ENCODE measurements around the gene COBL.

COBL gene

GRCh38 chr7:51356849-51357516 is 40.4 kb upstream of the COBL start:
- no peak overlapping the region for H3K9ac ChIP-seq
- H3K9me3 ChIP-seq (ENCODE audit: control insufficient read depth, low read length): no peaks in the 10 kb centered on the region
- H2AFZ ChIP-seq: peak overlapping the region; percentile 58
- TF ChIP-seq CTCF (IDR thresholded peaks at IDR 0.05): peak; percentile 17
- H3K4me2 ChIP-seq (ENCODE audit: low read length): no peak overlapping the region
- H3K4me1 ChIP-seq: peaks cover 5% of the 10 kb centered on the region
- H3K79me2 ChIP-seq: no peaks in the 10 kb centered on the region
- no peaks in the 10 kb centered on the region for H3K36me3 ChIP-seq (ENCODE audit: control insufficient read depth, insufficient read depth, low read length)
- peak overlapping the region; percentile 48 for H3K27ac ChIP-seq
- no peaks in the 10 kb centered on the region for H3K27me3 ChIP-seq (ENCODE audit: control insufficient read depth, insufficient read depth, low read length)
- no peak overlapping the region for H3K4me3 ChIP-seq (ENCODE audit: low read depth, low read length)

GRCh38 chr7:51354897-51355296 is 38.3 kb upstream of the COBL start:
- no peak overlapping the region for H3K4me2 ChIP-seq (ENCODE audit: low read length)
- H3K9ac ChIP-seq: no peak overlapping the region
- H3K79me2 ChIP-seq: no peaks in the 10 kb centered on the region
- no peaks in the 10 kb centered on the region for H3K9me3 ChIP-seq (ENCODE audit: control insufficient read depth, low read length)
- H3K36me3 ChIP-seq (ENCODE audit: control insufficient read depth, insufficient read depth, low read length): no peaks in the 10 kb centered on the region
- no peaks in the 10 kb centered on the region for H3K27me3 ChIP-seq (ENCODE audit: control insufficient read depth, insufficient read depth, low read length)
- no peak overlapping the region for H2AFZ ChIP-seq
- H3K27ac ChIP-seq: no peak overlapping the region
- no peak overlapping the region for H3K4me3 ChIP-seq (ENCODE audit: low read depth, low read length)
- peaks cover 8% of the 10 kb centered on the region for H3K4me1 ChIP-seq
- no peak for TF ChIP-seq CTCF (IDR thresholded peaks at IDR 0.05)

GRCh38 chr7:51354434-51354833 is 37.8 kb upstream of the COBL start:
- no peaks in the 10 kb centered on the region for H3K36me3 ChIP-seq (ENCODE audit: control insufficient read depth, insufficient read depth, low read length)
- no peak for TF ChIP-seq CTCF (IDR thresholded peaks at IDR 0.05)

GRCh38 chr7:51352174-51353100 is 35.8 kb upstream of the COBL start:
- Histone ChIP-seq H3K4me1 (peaks cover 9% of the 10 kb centered on the region), H3K9ac (no peak overlapping the region), H3K79me2 (no peaks in the 10 kb centered on the region), H3K4me3 (ENCODE audit: low read depth, low read length) (no peak overlapping the region), H3K27ac (no peak overlapping the region), H3K9me3 (ENCODE audit: control insufficient read depth, low read length) (no peaks in the 10 kb centered on the region), H3K36me3 (ENCODE audit: control insufficient read depth, insufficient read depth, low read length) (no peaks in the 10 kb centered on the region), H3K4me2 (ENCODE audit: low read length) (no peak overlapping the region), H2AFZ (no peak overlapping the region), H3K27me3 (ENCODE audit: control insufficient read depth, insufficient read depth, low read length) (no peaks in the 10 kb centered on the region)
- TF ChIP-seq CTCF (IDR thresholded peaks at IDR 0.05): no peak

More at GRCh38 chr7:51354434-51354833, 37.8 kb upstream of the COBL start:
- no peaks in the 10 kb centered on the region for H3K27me3 ChIP-seq (ENCODE audit: control insufficient read depth, insufficient read depth, low read length)
- H3K79me2 ChIP-seq: no peaks in the 10 kb centered on the region
- no peak overlapping the region for H2AFZ ChIP-seq
- H3K9me3 ChIP-seq (ENCODE audit: control insufficient read depth, low read length): no peaks in the 10 kb centered on the region
- no peak overlapping the region for H3K9ac ChIP-seq
- no peak overlapping the region for H3K27ac ChIP-seq
- peaks cover 9% of the 10 kb centered on the region for H3K4me1 ChIP-seq
- no peak overlapping the region for H3K4me3 ChIP-seq (ENCODE audit: low read depth, low read length)
- no peak overlapping the region for H3K4me2 ChIP-seq (ENCODE audit: low read length)
